OCI-LY7 (cell line): Measurements from ENCODE around the gene CDKN2B-AS1. TPM values are rescaled to one million over a fixed set of nuclear protein-coding genes. Genes with fewer than 3 reads are reported as not detected.
A peak's percentile ranks its signal among the peaks of the same experiment; 100 is the strongest.

Source experiments
- Bru-seq: library from RNA; stranded (reverse); fragments of 400-500 nt; gene quantifications from one replicate; lab custom pipeline; 2021; lab: Mats Ljungman, UMichigan
- BruChase-seq, 2 experiments: library from RNA; stranded (reverse); fragments of 400-500 nt; gene quantifications; one replicate each; lab custom pipeline; 2021; lab: Mats Ljungman, UMichigan
- BruUV-seq: library from RNA; stranded (reverse); fragments of 400-500 nt; replicated peaks from 2 replicates; lab custom pipeline; 2021; lab: Mats Ljungman, UMichigan
- CTCF ChIA-PET: fragments of 300-600 bp; sonication (Branson Sonifier 250); formaldehyde crosslinking; loops from one replicate; lab custom pipeline; 2022; ENCODE audit warnings: antibody characterized with exemption; ENCODE audit not compliant: unreplicated experiment; lab: Charles Lee
- POLR2A ChIA-PET: fragments of 300-600 bp; sonication (Branson Sonifier 250); formaldehyde crosslinking; loops from one replicate; lab custom pipeline; 2022; ENCODE audit warnings: antibody characterized with exemption; lab: Charles Lee
- DNase-seq: peaks from one replicate; pipeline ENCODE4 v3.0.0-alpha.2; 2015; ENCODE audit warnings: low spot score
- H2AFZ ChIP-seq: fragments of 200-600 bp; sonication (generic), shearing (Covaris generic); 2 replicates; pipeline ENCODE4 v1.6.1; 2014; ENCODE audit warnings: mild to moderate bottlenecking, antibody characterized with exemption, low read length, moderate library complexity
- H3K27ac ChIP-seq: fragments of 200-600 bp; sonication (generic); 2 replicates; pipeline ENCODE4 v1.5.1; 2014; ENCODE audit warnings: mixed run types, low read depth, mild to moderate bottlenecking, moderate library complexity, low read length, inconsistent platforms; ENCODE audit not compliant: poor library complexity, severe bottlenecking
- H3K36me3 ChIP-seq: fragments of 200-600 bp; sonication (generic); 2 replicates; pipeline ENCODE4 v1.6.1; 2014; ENCODE audit warnings: mild to moderate bottlenecking, antibody characterized with exemption, low read length, moderate library complexity, mixed read lengths; ENCODE audit not compliant: insufficient read depth
- H3K4me1 ChIP-seq: fragments of 200-600 bp; sonication (generic); 2 replicates; pipeline ENCODE4 v1.5.1; 2014; ENCODE audit warnings: mild to moderate bottlenecking, low read length; ENCODE audit not compliant: insufficient read depth, poor library complexity, severe bottlenecking
- H3K4me2 ChIP-seq: fragments of 200-600 bp; sonication (generic); 2 replicates; pipeline ENCODE4 v1.6.1; 2014; ENCODE audit warnings: mild to moderate bottlenecking, low read length
- H3K4me3 ChIP-seq: fragments of 200-600 bp; sonication (generic); 2 replicates; pipeline ENCODE4 v1.5.1; 2014; ENCODE audit warnings: mild to moderate bottlenecking, low read depth, low read length; ENCODE audit not compliant: poor library complexity, severe bottlenecking
- H3K79me2 ChIP-seq: fragments of 200-600 bp; sonication (generic); 2 replicates; pipeline ENCODE4 v1.6.1; 2016; ENCODE audit warnings: low read depth, mild to moderate bottlenecking, low read length, moderate library complexity, mixed read lengths; ENCODE audit not compliant: insufficient read depth
- H3K9me2 ChIP-seq: fragments of 200-600 bp; sonication (generic); 2 replicates; pipeline ENCODE4 v1.6.1; 2016; ENCODE audit warnings: mild to moderate bottlenecking, low read length, mixed read lengths; ENCODE audit not compliant: insufficient read depth
- H3K9me3 ChIP-seq: fragments of 200-600 bp; sonication (generic); 2 replicates; pipeline ENCODE4 v1.6.1; 2014; ENCODE audit warnings: mild to moderate bottlenecking, mixed run types, low read length, mixed read lengths
- H4K20me1 ChIP-seq: fragments of 200-600 bp; sonication (generic); 2 replicates; pipeline ENCODE4 v1.6.1; 2014; ENCODE audit warnings: mild to moderate bottlenecking, antibody characterized with exemption, low read length, moderate library complexity, mixed read lengths; ENCODE audit not compliant: insufficient read depth
- EZH2phosphoT487 ChIP-seq: fragments of 200-600 bp; sonication (generic); IDR thresholded peaks from 2 replicates; pipeline ENCODE4 v1.6.1; 2018; ENCODE audit warnings: low read depth, borderline replicate concordance, mild to moderate bottlenecking, mixed run types, antibody characterized with exemption, low read length, moderate library complexity, mixed read lengths
- intact Hi-C: fragments of 100-400 bp; cut with micrococcal nuclease; formaldehyde crosslinking; loops from one replicate; pipeline ENCODE4 v1.10.0; 2022; ENCODE audit not compliant: unreplicated experiment
- long read RNA-seq: library from polyadenylated mRNA; stranded (forward); transcript quantifications from one replicate; pipeline ENCODE4 v2.0.0, GENCODE V29; 2022
- total RNA-seq, 2 experiments: library from RNA; depleted of rRNA in 1 of 2; stranded (reverse); fragments of >200 nt in 1 of 2; shearing (Covaris generic) in 1 of 2; gene quantifications; 2 replicates each; pipeline ENCODE4 v1.2.3, GENCODE V29; 2014 to 2022
- TF ChIP-seq, protein P1 (sequence below): fragments of 200-600 bp; sonication (generic); conservative IDR thresholded peaks from 2 replicates; pipeline ENCODE4 v1.5.1; 2014; ENCODE audit warnings: mild to moderate bottlenecking, antibody characterized with exemption, low read length, moderate library complexity, mixed read lengths

Gene CDKN2B-AS1
- 20.2 and 24.3 TPM in 2 replicates for total RNA-seq (2014; rRNA removed; shearing (Covaris generic))
- total RNA-seq (2022): 19.4 and 20.4 TPM in 2 replicates
- percentile 70 among the genes with signal in this experiment for Bru-seq, nascent RNA
- percentile 68 among the genes with signal in this experiment for BruChase-seq, experiment 1, labeled RNA remaining after a 6-hour chase
- BruChase-seq, experiment 2, labeled RNA remaining after a 2-hour chase: percentile 84 among the genes with signal in this experiment
- long read RNA-seq, partial matches to known transcripts: 2 of 13 reads
- long read RNA-seq, other reads (novel, unspliced or antisense): 9 of 13 reads

DNA sequence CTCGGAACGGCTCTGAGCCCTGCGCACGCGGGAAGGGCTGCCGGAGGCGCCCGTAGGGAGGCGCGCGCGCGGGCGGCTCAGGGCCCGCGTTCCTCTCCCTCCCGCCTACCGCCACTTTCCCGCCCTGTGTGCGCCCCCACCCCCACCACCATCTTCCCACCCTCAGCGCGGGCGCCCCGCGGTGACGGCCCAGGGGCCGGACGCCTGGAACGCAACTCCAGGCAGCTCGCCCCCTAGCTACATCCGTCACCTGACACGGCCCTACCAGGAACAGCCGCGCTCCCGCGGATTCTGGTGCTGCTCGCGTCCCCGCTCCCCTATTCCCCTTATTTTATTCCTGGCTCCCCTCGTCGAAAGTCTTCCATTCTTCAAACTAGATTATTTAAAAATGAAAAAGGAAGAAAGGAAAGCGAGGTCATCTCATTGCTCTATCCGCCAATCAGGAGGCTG lies at the start of gene CDKN2B-AS1:
TSS of gene CDKN2B-AS1 (plus strand) at position 236 of the 450 bp plus-strand sequence.
- Histone ChIP-seq H3K27ac (peak within 1 kb of the TSS; percentile 97), H3K4me2 (peak within 1 kb of the TSS; percentile 100), H3K4me3 (peak within 1 kb of the TSS; percentile 78), H4K20me1 (peaks cover 28% of the 10 kb centered on the region), H3K36me3 (peaks cover 49% of the 10 kb centered on the region), H3K9me3 (no peaks in the 10 kb centered on the region), H3K4me1 (peaks cover 21% of the 10 kb centered on the region), H2AFZ (peak within 1 kb of the TSS; percentile 76), H3K79me2 (peaks cover 85% of the 10 kb centered on the region), H3K9me2 (no peaks in the 10 kb centered on the region)
- BruUV-seq: no TSS peak
- TF ChIP-seq EZH2phosphoT487: no peak
- TF ChIP-seq, protein P1, sequence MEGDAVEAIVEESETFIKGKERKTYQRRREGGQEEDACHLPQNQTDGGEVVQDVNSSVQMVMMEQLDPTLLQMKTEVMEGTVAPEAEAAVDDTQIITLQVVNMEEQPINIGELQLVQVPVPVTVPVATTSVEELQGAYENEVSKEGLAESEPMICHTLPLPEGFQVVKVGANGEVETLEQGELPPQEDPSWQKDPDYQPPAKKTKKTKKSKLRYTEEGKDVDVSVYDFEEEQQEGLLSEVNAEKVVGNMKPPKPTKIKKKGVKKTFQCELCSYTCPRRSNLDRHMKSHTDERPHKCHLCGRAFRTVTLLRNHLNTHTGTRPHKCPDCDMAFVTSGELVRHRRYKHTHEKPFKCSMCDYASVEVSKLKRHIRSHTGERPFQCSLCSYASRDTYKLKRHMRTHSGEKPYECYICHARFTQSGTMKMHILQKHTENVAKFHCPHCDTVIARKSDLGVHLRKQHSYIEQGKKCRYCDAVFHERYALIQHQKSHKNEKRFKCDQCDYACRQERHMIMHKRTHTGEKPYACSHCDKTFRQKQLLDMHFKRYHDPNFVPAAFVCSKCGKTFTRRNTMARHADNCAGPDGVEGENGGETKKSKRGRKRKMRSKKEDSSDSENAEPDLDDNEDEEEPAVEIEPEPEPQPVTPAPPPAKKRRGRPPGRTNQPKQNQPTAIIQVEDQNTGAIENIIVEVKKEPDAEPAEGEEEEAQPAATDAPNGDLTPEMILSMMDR: peak; percentile 53; the same call in 1 of the 2 replicates
- peak; percentile 92 for DNase-seq
- CTCF ChIA-PET: interaction anchor here (1.1 to 1.3 kb wide), 2 partner anchors 13 to 14 kb away, joined by 3 to 4 read pairs; no protein-coding TSS in a partner anchor
- intact Hi-C loops: loop anchor here (1.0 to 5.0 kb wide), 6 partner anchors 77 to 657 kb away; partner anchors contain the start of genes KLHL9 and MTAP
- POLR2A ChIA-PET: interaction anchor here (1.0 to 3.8 kb wide), 6 partner anchors 11 to 23 kb away, joined by 3 to 34 read pairs (median 4); partner anchors contain the start of gene CDKN2B

- TF ChIP-seq, protein P1: no peak
- TF ChIP-seq EZH2phosphoT487: no peak
- no peak overlapping the region for H3K27ac ChIP-seq
- H3K79me2 ChIP-seq: no peaks in the 10 kb centered on the region
- no peaks in the 10 kb centered on the region for H4K20me1 ChIP-seq
- H3K4me1 ChIP-seq: no peaks in the 10 kb centered on the region
- intact Hi-C loops: no loop called here
- H3K4me3 ChIP-seq: no peak overlapping the region
- DNase-seq: no peak
- H3K9me3 ChIP-seq: no peaks in the 10 kb centered on the region
- no peak overlapping the region for H3K4me2 ChIP-seq
- no peaks in the 10 kb centered on the region for H3K9me2 ChIP-seq
- CTCF ChIA-PET: no interaction called here
- POLR2A ChIA-PET: interaction anchor here (0.6 to 1.0 kb wide), 3 partner anchors 84 to 1805 kb away, joined by 3 read pairs; no protein-coding TSS in a partner anchor
- H3K36me3 ChIP-seq: no peaks in the 10 kb centered on the region
- BruUV-seq: no TSS peak
- H2AFZ ChIP-seq: no peak overlapping the region
Observed at GRCh38 chr9:21945606-21946005, 49.0 kb upstream of the CDKN2B-AS1 start.
